Ovary (tissue), 9 donors: ENCODE measurements around the gene LRMDA. TPM values are rescaled to one million over a fixed set of nuclear protein-coding genes. Genes with fewer than 3 reads are reported as not detected.

ENCODE experiments used
- DNase-seq, 5 donors: peaks; one replicate each; pipeline ENCODE4 v3.0.0-alpha.2; 2019 to 2020
- H3K27ac ChIP-seq, 2 donors: fragments of 200-600 bp; one replicate each; pipeline versions ENCODE4 v1.5.1 to v1.8.0; 2019 to 2022
- H3K27me3 ChIP-seq: fragments of 200-600 bp; one replicate; pipeline ENCODE4 v1.8.0; 2022
- H3K36me3 ChIP-seq: fragments of 200-600 bp; sonication (generic); one replicate; pipeline ENCODE4 v1.5.1; 2019
- H3K4me1 ChIP-seq: one replicate; pipeline ENCODE4 v1.8.1; 2013; ENCODE audit warnings: mild to moderate bottlenecking, moderate library complexity; ENCODE audit not compliant: insufficient read depth
- H3K4me3 ChIP-seq: fragments of 200-600 bp; sonication (generic); one replicate; pipeline ENCODE4 v1.5.1; 2017
- H3K9me3 ChIP-seq, 2 donors: fragments of 200-600 bp in 1 of 2; sonication (generic) in 1 of 2; one replicate each; pipeline versions ENCODE4 v1.5.1 to v1.8.1; 2013 to 2019; ENCODE audit warnings: mild to moderate bottlenecking in 1 of 2, moderate library complexity in 1 of 2
- EP300 ChIP-seq: sonication (generic); formaldehyde crosslinking; IDR thresholded peaks from one replicate; pipeline ENCODE4 v1.6.1; 2017; ENCODE audit warnings: antibody characterized with exemption
- POLR2A ChIP-seq: fragments of 450-650 bp; IDR thresholded peaks from one replicate; pipeline ENCODE4 v1.6.1; 2017; ENCODE audit warnings: antibody characterized with exemption, mild to moderate bottlenecking, moderate library complexity
- WGBS, 3 donors: extraction: QIAGEN DNeasy Blood & Tissue Kit in 1 of 3; methylation state at CpG; one replicate each; pipeline versions ENCODE4 v1.1.5 to v1.1.7; 2013 to 2017; 5-methylcytosine and 5-hydroxymethylcytosine counted together
- intact Hi-C, 4 donors: fragments of 100-400 bp; cut with DNase I; formaldehyde crosslinking; loops; one replicate each; pipeline versions ENCODE4 v1.11.0 to v1.15.1; 2022 to 2023
- polyA plus RNA-seq, 2 donors: library from polyadenylated mRNA; stranded (reverse); fragments of 200-250 nt in 1 of 2; fragments of 350-450 nt in 1 of 2; fragmentation: Illumina TruSeq in 1 of 2; extraction: RNeasy Lipid Tissue Mini Kit (QIAGEN cat#74804) in 1 of 2; gene quantifications; one replicate each; pipeline ENCODE4 v1.2.3, GENCODE V29; 2013 to 2014
- total RNA-seq, 7 donors: library from RNA; depleted of rRNA in 2 of 7; stranded (reverse); fragments of >200 nt in 2 of 7; fragmentation: NEBNext Ultra II Directional in 3 of 7; extraction: Animal tissue kit (Norgen Biotek cat#: 25700) in 3 of 7; gene quantifications; one replicate each; pipeline versions ENCODE4 v1.1.0 to v1.2.4, GENCODE V29; 2016 to 2023
- TF ChIP-seq, protein P1 (sequence below), 3 donors: fragments of 450-650 bp in 2 of 3; fragments of 200-600 bp in 1 of 3; IDR thresholded peaks; one replicate each; pipeline versions ENCODE4 v1.5.1 to v1.8.0; 2016 to 2022; ENCODE audit warnings: antibody characterized with exemption in 3 of 3, mild to moderate bottlenecking in 1 of 3
- donor health status: DM: no; HTN: no; CAD: no; lungs with moderate emphysema.
- donor health status: DM: no; HTN: no; CAD: no.
- donor health status: Bipolar disorder and iron deficiency.
- donor health status: DM: yes; HTN: yes; CAD: no.
- donor health status: DM: no; HTN: no; CAD: no.
- donor health status: DM: yes; HTN: yes; CAD: no.

LRMDA gene
- total and polyA plus RNA-seq, 9 donors: 14.8 to 30.7 (median 22.9) TPM

GRCh38 chr10:76255241-76255640 lies 823.8 kb downstream of the LRMDA start:
- 50 to 77% (median 76%) methylated on average over 1 of the region's 1 CpG for WGBS, 3 donors
- intact Hi-C loops: loop anchor here in 1 of 4 donors (10.0 kb wide), 1 partner anchor 300 kb away; no protein-coding TSS in a partner anchor

DNA sequence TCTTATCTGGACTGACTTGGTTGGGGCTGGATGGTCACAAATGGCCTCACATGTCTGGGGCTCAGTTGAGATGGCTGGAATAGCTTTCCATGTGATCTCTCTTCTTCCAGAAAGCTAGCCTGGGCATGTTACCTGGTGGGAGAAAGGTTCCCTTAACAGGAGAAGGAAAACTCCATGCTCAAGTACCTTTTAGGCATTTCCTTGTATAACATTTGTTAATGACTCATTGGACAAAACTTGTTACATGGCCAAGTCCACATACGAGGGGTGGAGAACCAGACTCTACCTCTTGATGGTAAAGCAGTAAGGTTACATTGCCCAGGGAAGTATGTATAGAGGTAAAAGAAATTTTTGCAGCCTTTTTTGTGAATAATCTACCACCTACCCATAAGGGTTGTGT lies 826.4 kb downstream of the LRMDA start:
- Histone ChIP-seq H3K4me3 (no peak overlapping the region), H3K36me3 (no peaks in the 10 kb centered on the region), H3K4me1 (peaks cover 2% of the 10 kb centered on the region), H3K27ac (no peak overlapping the region), H3K9me3 (no peaks in the 10 kb centered on the region), H3K27me3 (no peaks in the 10 kb centered on the region)
- no peak for DNase-seq
- WGBS, 3 donors: 86 to 94% (median 87%) methylated on average over 1 of the region's 1 CpG
- TF ChIP-seq POLR2A: no peak
- no peak for TF ChIP-seq EP300
- TF ChIP-seq, protein P1, sequence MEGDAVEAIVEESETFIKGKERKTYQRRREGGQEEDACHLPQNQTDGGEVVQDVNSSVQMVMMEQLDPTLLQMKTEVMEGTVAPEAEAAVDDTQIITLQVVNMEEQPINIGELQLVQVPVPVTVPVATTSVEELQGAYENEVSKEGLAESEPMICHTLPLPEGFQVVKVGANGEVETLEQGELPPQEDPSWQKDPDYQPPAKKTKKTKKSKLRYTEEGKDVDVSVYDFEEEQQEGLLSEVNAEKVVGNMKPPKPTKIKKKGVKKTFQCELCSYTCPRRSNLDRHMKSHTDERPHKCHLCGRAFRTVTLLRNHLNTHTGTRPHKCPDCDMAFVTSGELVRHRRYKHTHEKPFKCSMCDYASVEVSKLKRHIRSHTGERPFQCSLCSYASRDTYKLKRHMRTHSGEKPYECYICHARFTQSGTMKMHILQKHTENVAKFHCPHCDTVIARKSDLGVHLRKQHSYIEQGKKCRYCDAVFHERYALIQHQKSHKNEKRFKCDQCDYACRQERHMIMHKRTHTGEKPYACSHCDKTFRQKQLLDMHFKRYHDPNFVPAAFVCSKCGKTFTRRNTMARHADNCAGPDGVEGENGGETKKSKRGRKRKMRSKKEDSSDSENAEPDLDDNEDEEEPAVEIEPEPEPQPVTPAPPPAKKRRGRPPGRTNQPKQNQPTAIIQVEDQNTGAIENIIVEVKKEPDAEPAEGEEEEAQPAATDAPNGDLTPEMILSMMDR (IDR thresholded peaks at IDR 0.05): no peak
- intact Hi-C loops: loop anchor here in 1 of 4 donors (10.0 kb wide), 1 partner anchor 297 kb away; no protein-coding TSS in a partner anchor

More at GRCh38 chr10:76255241-76255640, 823.8 kb downstream of the LRMDA start:
- no peaks in the 10 kb centered on the region for H3K9me3 ChIP-seq
- H3K27me3 ChIP-seq: no peaks in the 10 kb centered on the region
- no peak overlapping the region for H3K4me3 ChIP-seq
- TF ChIP-seq, protein P1 (IDR thresholded peaks at IDR 0.05): no peak
- no peak for TF ChIP-seq POLR2A
- no peak for TF ChIP-seq EP300
- H3K27ac ChIP-seq: no peak overlapping the region
- H3K36me3 ChIP-seq: no peaks in the 10 kb centered on the region
- no peak for DNase-seq
- peaks cover 8% of the 10 kb centered on the region for H3K4me1 ChIP-seq

DNA sequence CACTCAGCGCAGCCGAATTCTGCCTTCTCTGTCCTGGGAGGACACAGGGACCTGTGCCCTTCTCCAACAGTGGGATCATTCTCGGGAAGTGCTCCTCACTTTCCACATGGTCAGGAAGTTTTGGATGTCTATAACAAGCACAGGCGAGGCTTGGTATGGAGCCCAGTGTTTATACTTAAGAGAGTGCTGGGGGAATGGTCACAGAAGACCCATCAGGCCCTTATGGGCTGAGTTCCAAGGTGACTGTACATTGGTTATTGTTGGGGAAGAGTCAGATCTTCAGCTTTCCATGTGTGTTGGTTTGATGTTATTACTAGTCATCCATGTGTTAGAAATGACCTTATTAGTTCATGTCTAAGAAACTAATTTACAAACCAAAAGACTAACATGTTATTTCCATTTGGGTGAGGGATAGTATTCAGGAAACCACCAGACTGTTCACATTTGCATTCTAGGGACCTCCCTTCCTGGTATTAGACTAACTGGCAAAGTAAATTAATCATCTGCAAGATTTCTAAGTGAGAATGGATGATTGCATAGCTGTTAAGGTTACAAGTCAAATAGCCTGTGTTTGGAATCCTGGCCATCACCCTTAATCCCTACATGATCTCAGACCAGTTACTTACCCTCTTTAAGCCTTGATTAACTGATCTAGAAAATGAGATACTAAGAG lies 834.2 kb downstream of the LRMDA start:
- WGBS, 3 donors: 70 to 72% (median 71%) methylated on average over 4 of the region's 4 CpGs

GRCh38 chr10:76268530-76268929 lies 837.1 kb downstream of the LRMDA start:
- Histone ChIP-seq H3K27me3 (no peaks in the 10 kb centered on the region), H3K4me3 (no peak overlapping the region), H3K27ac (no peak overlapping the region), H3K4me1 (no peaks in the 10 kb centered on the region), H3K9me3 (no peaks in the 10 kb centered on the region), H3K36me3 (no peaks in the 10 kb centered on the region)
- no peak for DNase-seq
- intact Hi-C loops: no loop called here
- 48 to 67% (median 51%) methylated on average over 5 of the region's 5 CpGs for WGBS, 3 donors
- TF ChIP-seq EP300: no peak
- TF ChIP-seq POLR2A: no peak
- TF ChIP-seq, protein P1 (IDR thresholded peaks at IDR 0.05): no peak

More for the DNA sequence above, 834.2 kb downstream of the LRMDA start:
- no peak overlapping the region for H3K27ac ChIP-seq
- no peaks in the 10 kb centered on the region for H3K9me3 ChIP-seq
- intact Hi-C loops: no loop called here
- H3K4me1 ChIP-seq: no peaks in the 10 kb centered on the region
- no peak for DNase-seq
- H3K27me3 ChIP-seq: no peaks in the 10 kb centered on the region
- H3K36me3 ChIP-seq: no peaks in the 10 kb centered on the region
- no peak overlapping the region for H3K4me3 ChIP-seq
- no peak for TF ChIP-seq EP300
- TF ChIP-seq, protein P1 (IDR thresholded peaks at IDR 0.05): no peak
- no peak for TF ChIP-seq POLR2A
